Kidney capillary endothelial cell (primary cell): ENCODE results near the gene SFT2D2.

Source experiments
- DNase-seq: peaks from one replicate; pipeline ENCODE4 v3.0.0-alpha.2; 2018; ENCODE audit warnings: low spot score

Gene SFT2D2

DNA sequence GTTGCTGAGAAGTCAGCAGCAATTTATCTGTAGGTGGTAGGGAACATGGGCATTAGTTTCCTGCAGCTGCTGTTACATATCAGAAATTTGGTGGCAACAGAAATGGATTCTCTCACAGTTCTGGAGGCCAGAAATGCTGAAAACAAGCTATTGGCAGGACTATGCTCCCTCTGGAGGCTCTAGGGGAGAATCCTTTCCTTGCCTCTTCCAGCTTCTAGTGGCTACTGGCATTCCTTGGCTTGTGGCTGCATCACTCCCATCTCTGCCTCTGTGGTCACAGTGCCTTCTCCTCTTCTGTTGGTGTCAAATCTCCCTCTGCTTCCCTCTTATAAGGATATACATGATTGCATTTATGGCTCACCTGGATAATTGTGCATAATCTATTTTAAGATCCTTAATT is 2.5 kb upstream of the SFT2D2 start:
- no peak for DNase-seq

GRCh38 chr1:168223681-168224540 is 1.9 kb upstream of the SFT2D2 start:
- DNase-seq: no peak

DNA sequence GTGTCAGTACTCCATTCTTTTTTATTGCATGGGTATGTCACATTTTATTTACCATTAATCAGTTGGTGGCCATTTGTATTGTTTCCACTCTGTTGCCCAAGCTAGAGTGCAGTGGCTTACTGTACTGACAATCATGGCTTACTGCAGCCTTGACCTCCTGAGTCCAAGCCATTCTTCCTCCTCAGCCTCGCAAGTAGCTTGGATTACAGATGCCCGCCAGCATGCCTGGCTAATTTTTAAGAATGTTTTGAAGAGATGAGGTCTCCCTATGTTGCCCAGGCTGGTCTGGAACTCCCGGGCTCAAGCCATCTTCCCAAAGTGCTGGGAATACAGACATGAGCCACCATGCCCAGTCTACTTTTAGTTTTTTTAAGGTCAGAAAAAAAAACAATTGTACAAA is 813 bp upstream of the SFT2D2 start:
- no peak for DNase-seq

DNA sequence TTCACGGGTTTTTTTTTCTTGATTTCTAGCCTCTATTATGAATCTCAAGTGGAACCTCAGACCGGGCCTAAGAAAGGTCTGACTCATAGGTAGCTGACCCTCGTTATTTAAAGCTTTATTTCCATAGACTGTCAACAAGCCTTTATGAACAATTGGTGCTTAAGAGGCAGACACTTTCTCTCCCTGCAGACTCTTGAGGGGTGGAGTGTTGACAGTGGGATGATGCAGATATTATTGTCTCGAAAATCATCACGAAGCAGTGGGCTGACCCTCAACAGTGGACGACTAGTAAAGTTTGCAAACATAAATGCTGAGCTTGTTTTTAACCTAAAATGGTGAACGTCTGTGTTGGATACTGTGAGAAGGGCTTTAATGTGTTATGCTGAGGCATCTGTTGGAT is 1.8 kb downstream of the SFT2D2 start:
- peak; percentile 33 for DNase-seq

DNA sequence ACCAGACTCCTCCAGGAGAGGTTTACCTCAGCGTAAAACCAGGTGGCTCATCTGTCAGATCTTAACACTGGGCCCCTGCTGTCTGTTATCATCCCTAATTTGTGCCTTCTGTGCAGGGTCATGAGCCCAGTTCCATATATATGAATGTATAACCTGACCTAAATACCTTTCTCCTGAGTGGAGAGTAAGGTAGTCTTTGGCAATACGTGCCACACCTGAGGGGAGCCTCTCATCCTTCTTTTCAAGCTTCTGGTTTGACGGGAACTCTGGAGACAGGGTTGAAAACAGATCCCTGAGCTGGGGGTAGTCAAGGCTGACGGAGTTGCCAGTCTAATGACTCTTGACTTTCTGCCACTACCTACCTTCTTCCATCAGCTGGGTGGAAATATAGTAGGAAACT is 4.1 kb downstream of the SFT2D2 start:
- no peak for DNase-seq

DNA sequence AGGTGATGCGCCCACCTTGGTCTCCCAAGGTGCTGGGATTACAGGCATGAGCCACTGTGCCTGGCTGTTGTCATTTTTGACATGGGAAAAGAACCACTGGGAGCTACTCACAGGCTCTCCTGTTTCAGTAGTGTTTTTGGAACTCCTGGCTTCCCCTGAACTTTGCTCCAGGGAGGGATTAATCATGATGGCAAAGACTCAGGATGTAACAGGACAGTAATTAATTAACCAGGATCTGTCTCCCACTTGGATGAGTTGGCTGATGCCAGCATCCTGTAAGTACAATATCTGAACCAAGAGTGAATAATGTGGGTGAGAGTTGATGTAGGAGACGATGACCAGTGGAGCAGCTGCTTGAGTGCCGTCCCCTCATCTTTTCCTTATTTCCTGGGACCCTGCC is 4.9 kb downstream of the SFT2D2 start:
- DNase-seq: no peak

- peak; percentile 50 for DNase-seq
These were observed 9.2 kb downstream of the SFT2D2 start for GRCh38 chr1:168234846-168235547.

GRCh38 chr1:168235548-168235885 is 9.7 kb downstream of the SFT2D2 start:
- no peak for DNase-seq

GRCh38 chr1:168235937-168236336 is 10.1 kb downstream of the SFT2D2 start:
- DNase-seq: no peak

- no peak for DNase-seq
These were observed 11.2 kb downstream of the SFT2D2 start for GRCh38 chr1:168236836-168237611.

DNA sequence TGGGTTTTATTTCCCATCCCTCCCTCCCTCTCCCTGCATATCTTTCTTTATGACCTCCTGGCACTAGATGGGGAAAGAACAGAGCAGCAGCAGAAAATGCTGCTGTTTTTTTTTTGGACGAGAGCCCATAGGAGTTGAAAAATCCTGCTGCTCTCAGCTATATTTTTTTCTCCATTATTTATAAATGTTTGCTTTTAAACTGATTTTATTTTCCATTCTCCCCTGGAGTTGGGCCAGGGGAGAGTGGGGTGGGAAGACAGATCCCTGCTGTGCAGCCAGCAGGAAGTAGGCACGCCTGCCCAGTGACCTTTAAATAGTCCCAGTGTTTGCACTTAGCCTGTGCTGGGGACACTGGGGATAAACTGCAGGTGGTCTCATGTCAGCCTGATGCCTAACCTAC is 17.4 kb downstream of the SFT2D2 start:
- no peak for DNase-seq

GRCh38 chr1:168243636-168244212 is 17.9 kb downstream of the SFT2D2 start:
- no peak for DNase-seq

DNA sequence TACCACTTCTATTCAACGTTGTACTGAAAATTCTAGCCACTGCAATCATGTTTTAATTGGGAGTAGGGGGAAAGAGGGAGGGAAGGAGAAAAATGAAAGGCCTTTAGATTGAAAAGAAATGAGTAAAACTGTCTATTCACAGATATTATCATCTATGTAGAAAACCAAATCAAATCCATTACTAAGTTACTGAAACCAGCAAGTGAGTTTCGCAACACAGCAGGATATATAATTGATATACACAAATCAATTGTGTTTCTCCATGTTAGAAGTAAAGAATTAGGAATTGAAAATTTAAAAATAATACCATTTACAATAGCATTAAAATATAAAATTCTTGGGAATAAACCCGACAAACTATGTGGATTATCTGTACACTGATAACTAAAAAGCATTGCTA is 19.2 kb downstream of the SFT2D2 start:
- DNase-seq: no peak

GRCh38 chr1:168246506-168246905 is 20.7 kb downstream of the SFT2D2 start:
- no peak for DNase-seq

- DNase-seq: no peak
These were observed 26.5 kb downstream of the SFT2D2 start for GRCh38 chr1:168252204-168252733.

DNA sequence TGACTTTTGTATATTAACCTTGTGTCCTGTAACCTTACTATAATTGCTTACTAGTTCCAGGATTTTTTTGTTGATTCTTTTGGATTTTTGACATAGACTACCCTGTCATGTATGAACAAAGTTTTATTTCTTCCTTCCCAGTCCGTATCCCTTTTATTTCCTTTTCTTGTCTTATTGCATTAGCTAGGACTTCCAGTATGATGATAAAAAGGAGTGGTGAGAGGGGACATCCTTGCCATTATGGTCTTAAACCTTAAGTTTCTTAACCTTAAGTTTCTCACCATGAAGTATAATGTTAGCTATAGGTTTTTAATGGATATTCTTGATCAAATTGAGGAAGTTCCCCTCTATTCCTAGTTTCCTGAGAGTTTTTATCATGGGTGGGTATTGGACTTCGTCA is 30.4 kb downstream of the SFT2D2 start:
- no peak for DNase-seq

GRCh38 chr1:168257397-168257796 is 31.6 kb downstream of the SFT2D2 start:
- no peak for DNase-seq

GRCh38 chr1:168259567-168259966 is 33.8 kb downstream of the SFT2D2 start:
- DNase-seq: no peak

- no peak for DNase-seq
These were observed 34.6 kb downstream of the SFT2D2 start for GRCh38 chr1:168260393-168260792.

GRCh38 chr1:168261390-168261789 is 35.6 kb downstream of the SFT2D2 start:
- DNase-seq: peak; percentile 84

- no peak for DNase-seq
These were observed 37.3 kb downstream of the SFT2D2 start for GRCh38 chr1:168263130-168263529.

- no peak for DNase-seq
These were observed 38.5 kb downstream of the SFT2D2 start for GRCh38 chr1:168264296-168264695.
